Nasal cavity respiratory epithelium epithelial cell of viscerocranial mucosa (primary cell): Measurements from ENCODE around the gene UGT2A2. TPM values are rescaled to one million over a fixed set of nuclear protein-coding genes. Genes with fewer than 3 reads are reported as not detected.

Experiments
- total RNA-seq: library from RNA; depleted of rRNA; stranded (reverse); fragments of >200 nt; gene quantifications from 2 replicates; pipeline ENCODE4 v1.2.3, GENCODE V29; 2014

Gene UGT2A2
- not detected in 2 replicates for total RNA-seq

GRCh38 chr4:69639542-69639941 lies at the start of gene UGT2A2:
UGT2A2 (minus strand) TSS chr4:69639642; CDS start chr4:69639640, 2 bp downstream.

DNA sequence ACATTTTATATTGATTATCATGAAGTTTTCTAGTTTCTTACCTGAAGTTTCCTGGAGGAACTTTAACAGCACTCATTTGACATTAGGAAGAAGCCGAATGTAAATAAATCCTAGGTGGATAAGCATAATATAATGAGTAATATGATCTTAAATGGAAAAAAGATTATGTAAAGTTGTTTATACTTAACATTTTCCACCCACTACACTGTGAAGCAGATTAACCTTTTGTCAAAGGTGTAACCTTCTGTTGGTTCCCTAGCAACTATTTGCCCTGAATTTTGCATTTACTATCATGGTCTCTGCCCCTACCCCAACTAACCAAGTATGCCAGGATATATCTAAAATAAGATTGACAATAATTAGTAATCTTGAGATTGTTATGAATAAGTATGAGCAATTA lies 13.7 kb upstream of the UGT2A2 start, which contains the start of gene UGT2A1:
Gene UGT2A1 (minus strand): TSS at position 101 of the 400 bp plus-strand sequence. CDS start 5,603 bp downstream, outside the sequence.

Other genes starting within 250 kb of the UGT2A2 start
- not detected in 2 replicates for gene UGT2B4, start 143.7 kb downstream of the UGT2A2 start, total RNA-seq
- not detected in 2 replicates for gene UGT2A1, start 13.6 kb upstream of the UGT2A2 start, total RNA-seq
- gene SULT1B1, start 121.0 kb upstream of the UGT2A2 start, total RNA-seq, result under 0.01 and 0.28 TPM in 2 replicates
- gene SULT1E1, start 220.5 kb upstream of the UGT2A2 start, total RNA-seq, result 0.64 and 3.8 TPM in 2 replicates